HCT116 (cell line): ENCODE results near the gene RNF217. TPM values are rescaled to one million over a fixed set of nuclear protein-coding genes. Genes with fewer than 3 reads are reported as not detected.

ENCODE experiments used
- ATAC-seq: fragments of 200-7000 bp; cut with Tn5 transposase; 2 replicates; pipeline ENCODE4 v1.9.1; 2020; ENCODE audit warnings: mild to moderate bottlenecking, moderate library complexity
- BruUV-seq: library from RNA; stranded (reverse); fragments of 400-500 nt; replicated peaks from 2 replicates; lab custom pipeline; 2021; lab: Mats Ljungman, UMichigan
- CTCF ChIA-PET: fragments of 300-600 bp; sonication (Branson Sonifier 250); formaldehyde crosslinking; loops from one replicate; lab custom pipeline; 2021; ENCODE audit warnings: antibody characterized with exemption; lab: Charles Lee
- POLR2A ChIA-PET: fragments of 300-600, 350-600 bp; sonication (Branson Sonifier 250); formaldehyde crosslinking; loops from one replicate; lab custom pipeline; 2021; ENCODE audit warnings: antibody characterized with exemption; lab: Charles Lee
- RAD21 ChIA-PET, 2 experiments: fragments of 300-600 bp; sonication (Branson Sonifier 250); formaldehyde crosslinking; loops; one replicate each; lab custom pipeline; 2023; ENCODE audit warnings: low total read pairs in 2 of 2; ENCODE audit not compliant: uncharacterized antibody in 2 of 2, unreplicated experiment in 2 of 2, low non-redundant PET in 1 of 2; lab: Charles Lee
- DNase-seq: peaks from one replicate; pipeline ENCODE4 v3.0.0-alpha.2; 2010; ENCODE audit warnings: low read depth, low spot score
- H2AFZ ChIP-seq: fragments of 200-600 bp; shearing (Covaris generic), sonication (generic); 2 replicates; pipeline ENCODE4 v1.6.1; 2017; ENCODE audit warnings: low read depth, mixed run types, mixed read lengths, antibody characterized with exemption, low read length; ENCODE audit not compliant: poor library complexity, severe bottlenecking
- H3K27ac ChIP-seq: 2 replicates; pipeline ENCODE4 v1.5.1; 2012; ENCODE audit warnings: low read depth, low read length
- H3K27me3 ChIP-seq: fragments of 200-600 bp; sonication (generic); 2 replicates; pipeline ENCODE4 v1.6.1; 2016; ENCODE audit warnings: mixed run types, low read length, mixed read lengths; ENCODE audit not compliant: insufficient read depth
- H3K36me3 ChIP-seq, 2 experiments: fragments of 200-500 bp in 1 of 2; fragments of 200-600 bp in 1 of 2; sonication (Bioruptor generic) in 1 of 2; sonication (generic) in 1 of 2; 2 replicates each; pipeline versions ENCODE4 v1.5.1 to v1.6.1; 2014 to 2016; ENCODE audit warnings: low read length in 2 of 2, inconsistent platforms in 1 of 2, mixed read lengths in 1 of 2, mixed run types in 1 of 2; ENCODE audit not compliant: insufficient read depth in 2 of 2, control insufficient read depth in 1 of 2
- H3K4me1 ChIP-seq, 2 experiments: fragments of 200-600 bp in 1 of 2; sonication (generic) in 1 of 2; 2 replicates each; pipeline versions ENCODE4 v1.5.1 to v1.6.1; 2012 to 2017; ENCODE audit warnings: low read length in 2 of 2, inconsistent platforms in 1 of 2, mild to moderate bottlenecking in 1 of 2, mixed read lengths in 1 of 2, mixed run types in 1 of 2, moderate library complexity in 1 of 2; ENCODE audit not compliant: insufficient read depth in 2 of 2, control insufficient read depth in 1 of 2
- H3K4me2 ChIP-seq: fragments of 200-600 bp; sonication (generic); 2 replicates; pipeline ENCODE4 v1.6.1; 2017; ENCODE audit warnings: mixed run types, low read length, mixed read lengths
- H3K4me3 ChIP-seq, 2 experiments: fragments of 200-600 bp in 1 of 2; sonication (generic) in 1 of 2; replicated peaks in 1 of 2; 2 replicates each; pipeline ENCODE4 v1.5.1; 2011 to 2016; ENCODE audit warnings: low read length in 2 of 2, control low read depth in 1 of 2, low read depth in 1 of 2, mild to moderate bottlenecking in 1 of 2, mixed read lengths in 1 of 2, mixed run types in 1 of 2
- H3K79me2 ChIP-seq: fragments of 200-600 bp; sonication (generic); 2 replicates; pipeline ENCODE4 v1.6.1; 2017; ENCODE audit warnings: mild to moderate bottlenecking, mixed run types, low read length, moderate library complexity, mixed read lengths; ENCODE audit not compliant: insufficient read depth
- H3K9ac ChIP-seq: fragments of 200-600 bp; sonication (generic); 2 replicates; pipeline ENCODE4 v1.6.1; 2016; ENCODE audit warnings: low read length, mixed read lengths
- H3K9me2 ChIP-seq: fragments of 200-600 bp; sonication (generic), shearing (Covaris generic); 2 replicates; pipeline ENCODE4 v1.6.1; 2017; ENCODE audit warnings: mixed run types, mild to moderate bottlenecking, moderate library complexity; ENCODE audit not compliant: insufficient read depth
- H3K9me3 ChIP-seq, 2 experiments: fragments of 200-500 bp in 1 of 2; fragments of 200-600 bp in 1 of 2; sonication (Bioruptor generic) in 1 of 2; sonication (generic) in 1 of 2; 2 replicates each; pipeline ENCODE4 v1.6.1; 2014 to 2017; ENCODE audit warnings: low read length in 2 of 2, mixed read lengths in 2 of 2, inconsistent platforms in 1 of 2, low read depth in 1 of 2, mild to moderate bottlenecking in 1 of 2, mixed run types in 1 of 2, moderate library complexity in 1 of 2; ENCODE audit not compliant: control insufficient read depth in 1 of 2, insufficient read depth in 1 of 2
- H4K20me1 ChIP-seq: fragments of 200-600 bp; sonication (generic), shearing (Covaris generic); 2 replicates; pipeline ENCODE4 v1.6.1; 2017; ENCODE audit warnings: mixed run types, mild to moderate bottlenecking, moderate library complexity; ENCODE audit not compliant: insufficient read depth
- CBX3 ChIP-seq: IDR thresholded peaks from 2 replicates; pipeline ENCODE4 v1.6.1; 2012; ENCODE audit warnings: low read depth
- EGR1 ChIP-seq: IDR thresholded peaks from 2 replicates; pipeline ENCODE4 v1.6.1; 2012; ENCODE audit warnings: low read depth
- ELF1 ChIP-seq: IDR thresholded peaks from 2 replicates; pipeline ENCODE4 v1.6.1; 2012; ENCODE audit warnings: low read depth, borderline replicate concordance
- EZH2 ChIP-seq: fragments of 200-600 bp; sonication (generic); IDR thresholded peaks from 2 replicates; pipeline ENCODE4 v1.6.1; 2017; ENCODE audit warnings: antibody characterized with exemption, mixed run types
- EZH2phosphoT487 ChIP-seq: fragments of 200-600 bp; IDR thresholded peaks from 2 replicates; pipeline ENCODE4 v1.6.1; 2018; ENCODE audit warnings: antibody characterized with exemption, borderline replicate concordance
- FOSL1 ChIP-seq: IDR thresholded peaks from 2 replicates; pipeline ENCODE4 v1.6.1; 2012; ENCODE audit warnings: low read depth
- JUND ChIP-seq: IDR thresholded peaks from 2 replicates; pipeline ENCODE4 v1.6.1; 2012
- POLR2AphosphoS5 ChIP-seq: IDR thresholded peaks from 2 replicates; pipeline ENCODE4 v1.6.1; 2011; ENCODE audit warnings: mild to moderate bottlenecking, low read depth, low read length, moderate library complexity
- RAD21 ChIP-seq: IDR thresholded peaks from 2 replicates; pipeline ENCODE4 v1.6.1; 2012; ENCODE audit warnings: low read depth, mild to moderate bottlenecking
- SIN3A ChIP-seq: IDR thresholded peaks from 2 replicates; pipeline ENCODE4 v1.6.1; 2012; ENCODE audit warnings: low read depth
- SP1 ChIP-seq: IDR thresholded peaks from 2 replicates; pipeline ENCODE4 v1.6.1; 2012; ENCODE audit warnings: low read depth
- SRF ChIP-seq: IDR thresholded peaks from 2 replicates; pipeline ENCODE4 v1.6.1; 2012; ENCODE audit warnings: low read depth
- TCF7L2 ChIP-seq: IDR thresholded peaks from 2 replicates; pipeline ENCODE4 v1.7.0; 2011; ENCODE audit warnings: borderline replicate concordance, inconsistent platforms; ENCODE audit not compliant: insufficient read depth, insufficient read length; ENCODE audit errors: extremely low read depth
- YY1 ChIP-seq: IDR thresholded peaks from 2 replicates; pipeline ENCODE4 v1.6.1; 2011; ENCODE audit warnings: low read length, low read depth, moderate library complexity, mild to moderate bottlenecking; ENCODE audit not compliant: insufficient replicate concordance; ENCODE audit errors: extremely low read depth
- ZFX ChIP-seq: fragments of 450-650 bp; IDR thresholded peaks from 2 replicates; pipeline ENCODE4 v1.6.1; 2017
- ZNF274 ChIP-seq: fragments of 200-500 bp; sonication (Bioruptor generic); IDR thresholded peaks from 2 replicates; pipeline ENCODE4 v1.6.1; 2014; ENCODE audit warnings: mild to moderate bottlenecking, low read depth, low read length, inconsistent platforms
- intact Hi-C: fragments of 100-400 bp; cut with micrococcal nuclease; formaldehyde crosslinking; loops from 2 replicates; pipeline ENCODE4 v1.10.0; 2022
- total RNA-seq: library from RNA; stranded (reverse); gene quantifications from one replicate; pipeline ENCODE4 v1.2.1, GENCODE V29; 2021; ENCODE audit not compliant: unreplicated experiment
- TF ChIP-seq, protein P1 (sequence below): IDR thresholded peaks from 2 replicates; pipeline ENCODE4 v1.6.1; 2011; ENCODE audit warnings: mild to moderate bottlenecking, low read length, moderate library complexity; ENCODE audit not compliant: insufficient replicate concordance; ENCODE audit errors: extremely low read depth
- TF ChIP-seq, protein P2 (sequence below), 3 experiments: fragments of 200-600 bp in 1 of 3; sonication (generic) in 1 of 3; IDR thresholded peaks in 2 of 3; conservative IDR thresholded peaks in 1 of 3; 2 replicates each; pipeline ENCODE4 v1.5.1; 2012 to 2017; ENCODE audit warnings: low read depth in 2 of 3, low read length in 2 of 3, antibody characterized with exemption in 1 of 3, borderline replicate concordance in 1 of 3, control low read depth in 1 of 3, mild to moderate bottlenecking in 1 of 3, mixed read lengths in 1 of 3, mixed run types in 1 of 3, moderate library complexity in 1 of 3; ENCODE audit not compliant: insufficient read depth in 1 of 3
- TF ChIP-seq, protein P3 (sequence below): IDR thresholded peaks from 2 replicates; pipeline ENCODE4 v1.6.1; 2012
- TF ChIP-seq, protein P4 (sequence below): IDR thresholded peaks from 2 replicates; pipeline ENCODE4 v1.6.1; 2012

The RNF217 gene
- total RNA-seq, 1 experiment from 2014 or later = 20.4 TPM

DNA sequence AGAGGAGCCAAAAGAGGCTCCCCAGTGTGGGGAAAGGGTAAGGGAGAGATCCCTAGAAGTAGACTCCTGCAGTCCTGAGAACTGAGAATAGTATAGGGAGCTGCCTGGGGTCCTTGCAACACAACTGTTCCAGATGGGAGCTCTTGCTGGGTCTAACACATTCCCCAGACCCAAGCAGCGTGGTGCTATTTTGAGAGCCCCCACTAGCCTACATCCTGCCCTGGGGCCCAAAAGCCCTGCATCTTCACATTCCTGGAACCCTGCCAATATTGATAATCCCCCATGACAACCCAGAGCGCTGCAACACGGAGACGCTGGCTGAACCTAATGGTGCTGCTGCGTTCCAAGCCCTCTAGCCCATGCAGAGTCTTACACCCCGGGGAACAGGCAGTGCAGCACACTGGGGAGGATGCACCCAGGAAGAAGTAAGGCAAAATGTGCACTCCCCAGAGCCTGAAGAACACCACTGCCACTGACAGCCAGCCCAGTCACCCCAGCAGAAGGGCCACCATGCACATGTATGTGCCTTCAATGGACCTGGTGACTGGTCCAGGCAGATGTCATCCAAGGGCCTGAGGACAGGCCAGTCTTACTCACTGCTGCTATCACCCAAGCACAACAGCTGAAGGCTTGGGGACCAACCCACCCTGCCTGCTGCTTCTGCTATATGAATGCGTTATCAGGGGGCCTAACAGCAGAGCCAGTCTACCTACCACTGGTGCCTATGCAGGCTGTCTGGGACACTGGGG, 7.0 kb upstream of the RNF217 start:
- no peaks in the 10 kb centered on the region for H3K9me2 ChIP-seq
- ATAC-seq = no peak
- ChIA-PET POLR2A (no interaction called here), CTCF (no interaction called here), RAD21 (no interaction called here)
- no peaks in the 10 kb centered on the region for H4K20me1 ChIP-seq
- TF ChIP-seq CBX3 (no peak), ELF1 (no peak), FOSL1 (no peak), YY1 (no peak), EZH2 (no peak), ZFX (no peak), EZH2phosphoT487 (no peak), EGR1 (no peak), SP1 (no peak), RAD21 (no peak), TCF7L2 (no peak), SIN3A (no peak), POLR2AphosphoS5 (no peak), JUND (no peak), ZNF274 (no peak), SRF (no peak)
- TF ChIP-seq, protein P1, sequence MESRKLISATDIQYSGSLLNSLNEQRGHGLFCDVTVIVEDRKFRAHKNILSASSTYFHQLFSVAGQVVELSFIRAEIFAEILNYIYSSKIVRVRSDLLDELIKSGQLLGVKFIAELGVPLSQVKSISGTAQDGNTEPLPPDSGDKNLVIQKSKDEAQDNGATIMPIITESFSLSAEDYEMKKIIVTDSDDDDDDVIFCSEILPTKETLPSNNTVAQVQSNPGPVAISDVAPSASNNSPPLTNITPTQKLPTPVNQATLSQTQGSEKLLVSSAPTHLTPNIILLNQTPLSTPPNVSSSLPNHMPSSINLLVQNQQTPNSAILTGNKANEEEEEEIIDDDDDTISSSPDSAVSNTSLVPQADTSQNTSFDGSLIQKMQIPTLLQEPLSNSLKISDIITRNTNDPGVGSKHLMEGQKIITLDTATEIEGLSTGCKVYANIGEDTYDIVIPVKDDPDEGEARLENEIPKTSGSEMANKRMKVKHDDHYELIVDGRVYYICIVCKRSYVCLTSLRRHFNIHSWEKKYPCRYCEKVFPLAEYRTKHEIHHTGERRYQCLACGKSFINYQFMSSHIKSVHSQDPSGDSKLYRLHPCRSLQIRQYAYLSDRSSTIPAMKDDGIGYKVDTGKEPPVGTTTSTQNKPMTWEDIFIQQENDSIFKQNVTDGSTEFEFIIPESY = no peak
- TF ChIP-seq, protein P2, sequence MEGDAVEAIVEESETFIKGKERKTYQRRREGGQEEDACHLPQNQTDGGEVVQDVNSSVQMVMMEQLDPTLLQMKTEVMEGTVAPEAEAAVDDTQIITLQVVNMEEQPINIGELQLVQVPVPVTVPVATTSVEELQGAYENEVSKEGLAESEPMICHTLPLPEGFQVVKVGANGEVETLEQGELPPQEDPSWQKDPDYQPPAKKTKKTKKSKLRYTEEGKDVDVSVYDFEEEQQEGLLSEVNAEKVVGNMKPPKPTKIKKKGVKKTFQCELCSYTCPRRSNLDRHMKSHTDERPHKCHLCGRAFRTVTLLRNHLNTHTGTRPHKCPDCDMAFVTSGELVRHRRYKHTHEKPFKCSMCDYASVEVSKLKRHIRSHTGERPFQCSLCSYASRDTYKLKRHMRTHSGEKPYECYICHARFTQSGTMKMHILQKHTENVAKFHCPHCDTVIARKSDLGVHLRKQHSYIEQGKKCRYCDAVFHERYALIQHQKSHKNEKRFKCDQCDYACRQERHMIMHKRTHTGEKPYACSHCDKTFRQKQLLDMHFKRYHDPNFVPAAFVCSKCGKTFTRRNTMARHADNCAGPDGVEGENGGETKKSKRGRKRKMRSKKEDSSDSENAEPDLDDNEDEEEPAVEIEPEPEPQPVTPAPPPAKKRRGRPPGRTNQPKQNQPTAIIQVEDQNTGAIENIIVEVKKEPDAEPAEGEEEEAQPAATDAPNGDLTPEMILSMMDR (IDR thresholded peaks at IDR 0.05 in 2 of 3, conservative IDR thresholded peaks at IDR 0.05 in 1 of 3; ENCODE audit: borderline replicate concordance in 1 of 3, insufficient read depth in 1 of 3, low read depth in 2 of 3, low read length in 2 of 3) = no peak
- TF ChIP-seq, protein P3, sequence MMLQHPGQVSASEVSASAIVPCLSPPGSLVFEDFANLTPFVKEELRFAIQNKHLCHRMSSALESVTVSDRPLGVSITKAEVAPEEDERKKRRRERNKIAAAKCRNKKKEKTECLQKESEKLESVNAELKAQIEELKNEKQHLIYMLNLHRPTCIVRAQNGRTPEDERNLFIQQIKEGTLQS = no peak
- TF ChIP-seq, protein P4, sequence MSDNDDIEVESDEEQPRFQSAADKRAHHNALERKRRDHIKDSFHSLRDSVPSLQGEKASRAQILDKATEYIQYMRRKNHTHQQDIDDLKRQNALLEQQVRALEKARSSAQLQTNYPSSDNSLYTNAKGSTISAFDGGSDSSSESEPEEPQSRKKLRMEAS = no peak
- peaks cover 2 to 11% of the 10 kb centered on the region in 2 experiments; a peak in 2 of 4 replicates for H3K4me1 ChIP-seq
- no peak for DNase-seq
- intact Hi-C loops = no loop called here
- BruUV-seq = no TSS peak
- no peaks in the 10 kb centered on the region for H3K36me3 ChIP-seq
- no peak overlapping the region for H2AFZ ChIP-seq
- H3K4me2 ChIP-seq = no peak overlapping the region
- no peak overlapping the region for H3K9ac ChIP-seq
- no peaks in the 10 kb centered on the region for H3K27me3 ChIP-seq
- no peaks in the 10 kb centered on the region for H3K79me2 ChIP-seq
- H3K27ac ChIP-seq = no peak overlapping the region
- no peaks in the 10 kb centered on the region for H3K9me3 ChIP-seq
- no peak overlapping the region for H3K4me3 ChIP-seq
